RWPE2 (cell line): ENCODE measurements around the gene LSS.
"Not testable (repeated sequence)": the region's sequence is repeated elsewhere in the genome, so short reads cannot be mapped to it uniquely, and the experiment has no call there.

ENCODE experiments used
- ATAC-seq: fragments of 200-7000 bp; cut with Tn5 transposase; 3 replicates; pipeline ENCODE4 v1.9.1; 2021; ENCODE audit warnings: low read depth
- DNase-seq: peaks from one replicate; pipeline ENCODE4 v3.0.0-alpha.2; 2020; ENCODE audit warnings: low spot score
- H3K27ac ChIP-seq: fragments of 450-650 bp; 2 replicates; pipeline ENCODE4 v1.5.1; 2017; ENCODE audit warnings: mild to moderate bottlenecking; ENCODE audit not compliant: poor library complexity, severe bottlenecking
- H3K27me3 ChIP-seq: fragments of 250-450 bp; sonication (Bioruptor Pico); 2 replicates; pipeline ENCODE4 v1.5.1; 2021; ENCODE audit warnings: mild to moderate bottlenecking, moderate library complexity; ENCODE audit not compliant: insufficient read depth, poor library complexity, severe bottlenecking
- H3K36me3 ChIP-seq: fragments of 250-450 bp; sonication (Bioruptor Pico); 2 replicates; pipeline ENCODE4 v1.5.1; 2020; ENCODE audit warnings: low read depth, mild to moderate bottlenecking, moderate library complexity
- H3K4me1 ChIP-seq: fragments of 250-450 bp; sonication (Bioruptor Pico); 2 replicates; pipeline ENCODE4 v1.5.1; 2021; ENCODE audit warnings: mild to moderate bottlenecking, moderate library complexity; ENCODE audit not compliant: insufficient read depth, poor library complexity, severe bottlenecking
- H3K4me3 ChIP-seq: fragments of 250-450 bp; sonication (Bioruptor Pico); 2 replicates; pipeline ENCODE4 v1.5.1; 2021; ENCODE audit warnings: mild to moderate bottlenecking, moderate library complexity; ENCODE audit not compliant: severe bottlenecking
- H3K9me3 ChIP-seq: fragments of 250-450 bp; sonication (Bioruptor Pico); 2 replicates; pipeline ENCODE4 v1.5.1; 2021; ENCODE audit warnings: mild to moderate bottlenecking, moderate library complexity; ENCODE audit not compliant: severe bottlenecking
- TF ChIP-seq, protein P1 (sequence below): fragments of 450-650 bp; IDR thresholded peaks from one replicate; pipeline ENCODE4 v1.5.1; 2017; ENCODE audit warnings: mild to moderate bottlenecking, moderate library complexity; ENCODE audit not compliant: poor library complexity, severe bottlenecking

The LSS gene

GRCh38 chr21:46243325-46243724 is 14.8 kb upstream of the LSS start:
- TF ChIP-seq, protein P1, sequence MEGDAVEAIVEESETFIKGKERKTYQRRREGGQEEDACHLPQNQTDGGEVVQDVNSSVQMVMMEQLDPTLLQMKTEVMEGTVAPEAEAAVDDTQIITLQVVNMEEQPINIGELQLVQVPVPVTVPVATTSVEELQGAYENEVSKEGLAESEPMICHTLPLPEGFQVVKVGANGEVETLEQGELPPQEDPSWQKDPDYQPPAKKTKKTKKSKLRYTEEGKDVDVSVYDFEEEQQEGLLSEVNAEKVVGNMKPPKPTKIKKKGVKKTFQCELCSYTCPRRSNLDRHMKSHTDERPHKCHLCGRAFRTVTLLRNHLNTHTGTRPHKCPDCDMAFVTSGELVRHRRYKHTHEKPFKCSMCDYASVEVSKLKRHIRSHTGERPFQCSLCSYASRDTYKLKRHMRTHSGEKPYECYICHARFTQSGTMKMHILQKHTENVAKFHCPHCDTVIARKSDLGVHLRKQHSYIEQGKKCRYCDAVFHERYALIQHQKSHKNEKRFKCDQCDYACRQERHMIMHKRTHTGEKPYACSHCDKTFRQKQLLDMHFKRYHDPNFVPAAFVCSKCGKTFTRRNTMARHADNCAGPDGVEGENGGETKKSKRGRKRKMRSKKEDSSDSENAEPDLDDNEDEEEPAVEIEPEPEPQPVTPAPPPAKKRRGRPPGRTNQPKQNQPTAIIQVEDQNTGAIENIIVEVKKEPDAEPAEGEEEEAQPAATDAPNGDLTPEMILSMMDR: no peak
- no peak for ATAC-seq

DNA sequence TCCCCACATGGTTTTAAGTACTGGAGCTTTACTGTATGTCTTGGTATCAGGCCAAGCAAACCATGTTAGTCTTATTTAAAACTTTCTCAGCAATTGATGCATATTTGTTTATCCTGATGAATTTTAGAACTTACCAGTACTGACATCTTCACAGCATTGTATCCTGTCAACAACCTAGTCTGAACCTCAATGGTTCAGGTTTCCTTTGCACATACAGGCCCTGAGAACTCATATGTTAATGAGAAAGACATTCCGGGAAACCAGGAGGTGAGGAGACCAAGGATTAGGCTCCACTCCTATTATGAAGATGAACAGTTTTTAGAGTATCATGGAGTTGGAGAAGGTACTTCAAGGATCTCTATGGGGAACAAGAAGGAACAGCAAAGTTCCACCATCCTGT is 13.0 kb upstream of the LSS start:
- DNase-seq, H3K9me3 ChIP-seq, H3K27me3 ChIP-seq, H3K27ac ChIP-seq, ATAC-seq, H3K4me1 ChIP-seq, H3K4me3 ChIP-seq: not testable (repeated sequence)
- peaks cover 98% of the 10 kb centered on the region for H3K36me3 ChIP-seq

More at GRCh38 chr21:46243325-46243724, 14.8 kb upstream of the LSS start:
- Histone ChIP-seq H3K27me3 (no peaks in the 10 kb centered on the region), H3K36me3 (peaks cover 97% of the 10 kb centered on the region), H3K27ac (no peak overlapping the region), H3K4me3 (no peak overlapping the region), H3K4me1 (no peaks in the 10 kb centered on the region), H3K9me3 (no peaks in the 10 kb centered on the region)
- DNase-seq: no peak

GRCh38 chr21:46239817-46240325 is 11.3 kb upstream of the LSS start:
- H3K9me3 ChIP-seq: no peaks in the 10 kb centered on the region
- no peak overlapping the region for H3K27ac ChIP-seq
- no peak for DNase-seq
- no peak for ATAC-seq
- no peaks in the 10 kb centered on the region for H3K27me3 ChIP-seq
- TF ChIP-seq, protein P1: no peak
- H3K4me1 ChIP-seq: no peaks in the 10 kb centered on the region
- H3K36me3 ChIP-seq: peaks cover 98% of the 10 kb centered on the region
- no peak overlapping the region for H3K4me3 ChIP-seq

DNA sequence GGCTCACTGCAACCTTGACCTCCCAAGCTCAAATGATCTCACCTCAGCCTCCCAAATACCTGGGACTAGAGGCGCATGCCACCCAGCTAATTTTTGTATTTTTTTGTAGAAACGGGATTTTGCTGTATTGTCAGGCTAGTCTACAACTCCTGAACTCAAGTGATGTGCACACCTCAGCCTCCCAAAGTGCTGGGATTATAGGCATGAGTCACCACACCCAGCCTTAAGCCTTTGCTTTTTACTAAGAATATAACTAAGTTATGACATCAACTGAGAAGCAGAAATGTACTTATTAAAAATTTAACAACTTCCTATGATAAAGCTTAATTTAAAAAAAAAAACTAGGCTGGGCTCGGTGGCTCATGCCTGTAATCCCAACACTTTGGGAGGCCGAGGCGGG is 8.9 kb upstream of the LSS start:
- Histone ChIP-seq H3K27me3 (no peaks in the 10 kb centered on the region), H3K27ac (no peak overlapping the region), H3K36me3 (peaks cover 87% of the 10 kb centered on the region), H3K4me1 (no peaks in the 10 kb centered on the region), H3K9me3 (no peaks in the 10 kb centered on the region), H3K4me3 (no peak overlapping the region)
- TF ChIP-seq, protein P1: no peak
- DNase-seq (no peak), ATAC-seq (no peak)

- H3K4me1 ChIP-seq: peaks cover 10% of the 10 kb centered on the region
- ATAC-seq: no peak
- H3K36me3 ChIP-seq: peaks cover 74% of the 10 kb centered on the region
Measured at GRCh38 chr21:46234436-46234950, 5.9 kb upstream of the LSS start.

More at GRCh38 chr21:46234436-46234950, 5.9 kb upstream of the LSS start:
- peak; percentile 24 for DNase-seq
- Histone ChIP-seq H3K4me3 (no peak overlapping the region), H3K9me3 (no peaks in the 10 kb centered on the region), H3K27me3 (no peaks in the 10 kb centered on the region), H3K27ac (no peak overlapping the region)
- TF ChIP-seq, protein P1: no peak
